ENCODE data around the gene SMPX.

The SMPX gene

DNA sequence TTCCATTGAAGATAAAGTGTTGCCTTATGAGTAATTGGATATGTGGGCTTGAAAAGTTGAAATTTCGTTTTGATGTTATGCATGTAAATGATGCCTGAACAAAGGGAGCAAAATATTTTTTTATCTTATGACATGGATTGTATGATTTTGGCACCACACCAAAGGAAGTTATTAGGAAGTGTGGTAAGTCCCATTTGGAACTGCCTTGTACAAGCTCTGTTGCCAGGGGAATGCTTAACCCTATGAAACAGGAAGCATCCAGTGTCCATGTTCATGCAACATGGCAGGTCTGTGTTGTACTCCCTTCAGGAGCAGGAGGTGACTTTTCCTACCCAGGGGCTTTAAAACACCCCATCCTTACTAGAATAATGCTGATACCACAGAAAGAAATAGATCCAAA, 13.2 kb downstream of the SMPX start:
- H3K4me3 ChIP-seq (replicated peaks; ENCODE audit: low read depth, low read length), result no peak overlapping the region
- TF ChIP-seq, protein P1, sequence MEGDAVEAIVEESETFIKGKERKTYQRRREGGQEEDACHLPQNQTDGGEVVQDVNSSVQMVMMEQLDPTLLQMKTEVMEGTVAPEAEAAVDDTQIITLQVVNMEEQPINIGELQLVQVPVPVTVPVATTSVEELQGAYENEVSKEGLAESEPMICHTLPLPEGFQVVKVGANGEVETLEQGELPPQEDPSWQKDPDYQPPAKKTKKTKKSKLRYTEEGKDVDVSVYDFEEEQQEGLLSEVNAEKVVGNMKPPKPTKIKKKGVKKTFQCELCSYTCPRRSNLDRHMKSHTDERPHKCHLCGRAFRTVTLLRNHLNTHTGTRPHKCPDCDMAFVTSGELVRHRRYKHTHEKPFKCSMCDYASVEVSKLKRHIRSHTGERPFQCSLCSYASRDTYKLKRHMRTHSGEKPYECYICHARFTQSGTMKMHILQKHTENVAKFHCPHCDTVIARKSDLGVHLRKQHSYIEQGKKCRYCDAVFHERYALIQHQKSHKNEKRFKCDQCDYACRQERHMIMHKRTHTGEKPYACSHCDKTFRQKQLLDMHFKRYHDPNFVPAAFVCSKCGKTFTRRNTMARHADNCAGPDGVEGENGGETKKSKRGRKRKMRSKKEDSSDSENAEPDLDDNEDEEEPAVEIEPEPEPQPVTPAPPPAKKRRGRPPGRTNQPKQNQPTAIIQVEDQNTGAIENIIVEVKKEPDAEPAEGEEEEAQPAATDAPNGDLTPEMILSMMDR (IDR thresholded peaks at IDR 0.05; ENCODE audit: low read length, missing control alignments), result no peak
- DNase-seq (ENCODE audit: low read depth), result peak; percentile 22

DNA sequence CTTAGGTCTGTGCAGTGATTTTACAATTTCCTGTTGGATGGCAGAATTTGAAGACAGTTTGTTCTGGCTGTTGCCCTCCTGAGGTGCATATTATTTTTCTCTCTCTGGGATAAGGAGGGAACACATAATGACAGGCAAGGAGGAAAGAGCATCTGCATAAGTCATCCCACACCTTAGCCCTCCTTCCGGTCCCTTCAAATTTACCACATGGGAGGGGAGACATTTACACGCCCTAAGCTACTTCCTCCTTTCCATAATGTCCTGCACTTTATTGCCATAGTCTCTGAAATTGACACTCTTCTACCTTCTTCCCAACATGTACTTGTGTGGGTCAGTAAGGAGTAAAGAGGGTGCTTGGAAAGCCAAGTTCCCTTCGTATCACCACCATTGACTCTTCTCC, 13.9 kb downstream of the SMPX start:
- no peak for DNase-seq (ENCODE audit: low read depth)
- TF ChIP-seq, protein P1 (IDR thresholded peaks at IDR 0.05; ENCODE audit: low read length, missing control alignments), result no peak
- no peak overlapping the region for H3K4me3 ChIP-seq (replicated peaks; ENCODE audit: low read depth, low read length)

DNA sequence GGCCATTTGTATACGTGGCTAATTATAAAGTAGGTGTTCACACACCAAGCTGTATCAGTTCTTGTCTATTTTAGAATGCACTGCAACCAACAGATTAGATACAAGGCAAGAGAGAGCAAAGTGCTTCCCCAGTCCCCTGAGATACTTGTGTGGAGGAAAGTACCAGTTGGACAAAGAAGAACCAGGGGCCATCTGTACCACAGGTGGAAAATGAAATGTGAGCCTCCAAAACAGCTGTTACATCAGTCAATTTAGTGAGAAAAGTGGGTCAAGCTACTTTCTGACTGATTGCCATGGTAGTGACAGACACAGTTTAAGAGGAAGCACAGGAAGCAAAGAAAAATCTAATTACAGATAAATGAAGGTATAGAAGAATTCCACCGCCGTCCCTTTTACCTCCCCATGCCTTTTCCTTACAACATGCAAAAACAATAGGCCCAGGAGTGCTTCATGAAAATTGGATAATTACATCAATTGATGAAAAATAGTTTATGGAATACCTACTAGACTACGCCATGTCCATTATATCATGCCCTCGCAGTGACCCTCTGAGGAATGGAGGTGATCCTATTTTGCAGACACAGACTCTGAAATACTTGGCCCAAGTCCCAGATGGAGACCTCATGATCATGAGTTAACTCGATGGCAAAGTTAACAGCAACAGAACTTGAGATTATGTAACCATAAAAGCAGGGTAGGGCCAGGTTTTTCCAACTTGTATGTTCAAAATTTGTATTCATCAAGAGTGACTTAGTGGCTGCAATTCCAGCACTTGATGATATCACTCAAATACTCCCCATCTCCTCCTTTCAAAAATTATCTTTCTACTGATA, 15.8 kb downstream of the SMPX start:
- no peak for DNase-seq (ENCODE audit: low read depth)
- no peak overlapping the region for H3K4me3 ChIP-seq (replicated peaks; ENCODE audit: low read depth, low read length)
- TF ChIP-seq, protein P1 (IDR thresholded peaks at IDR 0.05; ENCODE audit: low read length, missing control alignments), result no peak

DNA sequence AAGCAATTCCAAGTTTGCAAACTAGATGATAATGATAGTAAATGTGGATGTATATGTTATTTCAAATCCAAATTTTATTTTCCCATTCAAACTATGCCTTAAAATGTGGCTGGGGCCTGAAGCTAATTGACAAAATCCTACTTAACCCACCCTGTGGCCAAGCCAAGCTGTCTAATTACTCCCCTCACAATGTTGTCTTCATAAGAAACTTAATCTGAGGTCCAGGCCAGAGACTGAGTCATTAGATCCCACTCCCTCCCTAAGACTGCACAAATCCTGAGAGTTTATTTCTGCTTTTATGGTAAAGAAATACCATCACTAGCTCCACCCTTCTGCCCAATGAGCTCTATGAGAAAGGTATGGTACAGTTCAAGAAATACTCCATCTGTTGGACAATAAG, 16.6 kb downstream of the SMPX start:
- no peak overlapping the region for H3K4me3 ChIP-seq (replicated peaks; ENCODE audit: low read depth, low read length)
- TF ChIP-seq, protein P1 (IDR thresholded peaks at IDR 0.05; ENCODE audit: low read length, missing control alignments), result no peak
- no peak for DNase-seq (ENCODE audit: low read depth)

DNA sequence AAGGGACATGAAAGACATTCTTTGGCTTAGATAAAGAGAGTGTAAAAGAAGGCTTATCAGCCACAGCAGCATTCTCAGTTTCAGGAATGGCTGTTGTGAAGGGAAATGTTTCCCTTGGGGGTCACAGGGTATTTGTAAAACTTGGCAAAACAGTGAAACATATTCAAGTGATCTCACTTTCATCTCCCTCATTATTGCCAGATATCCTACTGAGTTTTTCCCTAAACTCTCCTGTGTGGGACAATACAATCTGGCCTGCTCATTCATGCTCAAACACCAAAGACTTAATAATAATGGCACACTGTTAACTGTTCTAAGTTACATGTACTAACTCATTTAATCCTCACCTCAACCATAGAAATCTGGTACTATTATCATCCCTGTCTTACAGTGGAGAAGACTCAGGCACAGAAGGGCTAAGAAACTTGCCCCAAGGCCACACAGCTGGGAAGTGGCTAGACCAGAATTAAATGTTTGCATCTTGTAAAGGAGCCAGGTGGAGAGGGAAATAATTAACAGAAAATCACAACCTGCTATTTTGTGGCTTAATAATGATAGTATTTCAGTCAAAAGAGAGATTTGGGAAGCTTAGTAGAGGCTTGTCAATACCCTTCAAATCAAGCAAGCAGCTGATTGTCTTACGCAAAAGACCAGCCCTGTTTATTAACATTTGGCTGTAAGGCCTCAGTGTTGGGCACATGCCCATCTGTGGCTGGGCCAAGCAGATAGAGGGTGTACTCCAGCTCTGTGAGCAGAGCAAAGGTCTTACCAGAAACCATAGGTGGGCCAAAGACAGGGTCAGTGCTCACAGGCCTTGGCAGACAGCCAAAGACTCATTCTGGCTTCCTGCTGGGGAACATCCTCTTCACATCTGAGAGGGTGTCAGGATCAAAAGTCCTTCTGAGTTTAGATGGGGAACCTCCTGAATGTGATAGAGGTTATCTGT, 17.3 kb downstream of the SMPX start:
- TF ChIP-seq, protein P1 (IDR thresholded peaks at IDR 0.05; ENCODE audit: low read length, missing control alignments), result no peak
- no peak for DNase-seq (ENCODE audit: low read depth)
- no peak overlapping the region for H3K4me3 ChIP-seq (replicated peaks; ENCODE audit: low read depth, low read length)

DNA sequence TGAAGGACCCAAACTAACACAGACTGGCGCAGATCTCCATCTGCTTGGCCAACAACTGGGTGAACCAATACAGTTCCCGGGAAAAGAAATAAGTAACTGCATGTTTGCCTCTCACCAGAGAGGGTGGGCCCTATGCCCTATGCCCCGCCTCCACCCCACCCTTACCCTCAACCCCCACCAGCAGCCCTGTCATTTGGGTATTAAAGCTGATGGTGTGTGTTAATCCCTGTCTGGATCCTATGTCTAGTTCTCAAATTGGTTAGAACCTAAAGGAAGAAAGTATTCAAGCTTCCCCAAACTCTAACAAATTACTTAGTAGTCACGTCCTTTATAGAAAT, 19.0 kb downstream of the SMPX start:
- TF ChIP-seq, protein P1 (IDR thresholded peaks at IDR 0.05; ENCODE audit: low read length, missing control alignments), result no peak
- no peak for DNase-seq (ENCODE audit: low read depth)
- H3K4me3 ChIP-seq (replicated peaks; ENCODE audit: low read depth, low read length), result no peak overlapping the region
